ENCODE measurements around the gene CA9.
A peak's percentile ranks its signal among the peaks of the same experiment; 100 is the strongest.

The CA9 gene

GRCh38 chr9:35688558-35689541, 15.1 kb downstream of the CA9 start:
- H3K4me3 ChIP-seq (ENCODE audit: low read length): no peak overlapping the region

GRCh38 chr9:35689542-35690293, 16.0 kb downstream of the CA9 start, which contains the start of gene TPM2:
TSS of gene TPM2 (minus strand) at chr9:35689925. CDS start at chr9:35689817, 108 bp downstream.
- H3K4me3 ChIP-seq (ENCODE audit: low read length): peak within 1 kb of the TSS; percentile 74
- no peak for TF ChIP-seq ZNF274 (IDR thresholded peaks at IDR 0.05; ENCODE audit: low read depth, low read length)

More at GRCh38 chr9:35688558-35689541, 15.1 kb downstream of the CA9 start:
- TF ChIP-seq ZNF274 (IDR thresholded peaks at IDR 0.05; ENCODE audit: low read depth, low read length): no peak

DNA sequence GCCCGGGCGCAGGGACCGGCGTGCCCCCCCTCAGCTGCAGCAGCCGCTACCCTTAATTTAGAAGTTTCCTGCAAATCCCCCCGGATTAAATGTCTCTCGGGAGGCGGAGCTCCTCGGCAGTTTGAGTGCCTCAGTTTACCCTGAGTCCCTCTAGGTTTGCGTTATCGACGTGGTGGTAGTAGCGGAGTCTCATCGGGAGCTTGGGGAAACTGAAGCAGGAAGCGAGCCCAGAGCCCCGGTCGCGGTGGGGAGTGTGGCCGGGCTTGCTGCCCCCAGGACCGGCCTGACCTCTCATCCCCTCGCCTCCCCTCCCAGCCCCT, 16.5 kb downstream of the CA9 start:
- no peak for TF ChIP-seq ZNF274 (IDR thresholded peaks at IDR 0.05; ENCODE audit: low read depth, low read length)
- peak overlapping the region; percentile 74 for H3K4me3 ChIP-seq (ENCODE audit: low read length)

DNA sequence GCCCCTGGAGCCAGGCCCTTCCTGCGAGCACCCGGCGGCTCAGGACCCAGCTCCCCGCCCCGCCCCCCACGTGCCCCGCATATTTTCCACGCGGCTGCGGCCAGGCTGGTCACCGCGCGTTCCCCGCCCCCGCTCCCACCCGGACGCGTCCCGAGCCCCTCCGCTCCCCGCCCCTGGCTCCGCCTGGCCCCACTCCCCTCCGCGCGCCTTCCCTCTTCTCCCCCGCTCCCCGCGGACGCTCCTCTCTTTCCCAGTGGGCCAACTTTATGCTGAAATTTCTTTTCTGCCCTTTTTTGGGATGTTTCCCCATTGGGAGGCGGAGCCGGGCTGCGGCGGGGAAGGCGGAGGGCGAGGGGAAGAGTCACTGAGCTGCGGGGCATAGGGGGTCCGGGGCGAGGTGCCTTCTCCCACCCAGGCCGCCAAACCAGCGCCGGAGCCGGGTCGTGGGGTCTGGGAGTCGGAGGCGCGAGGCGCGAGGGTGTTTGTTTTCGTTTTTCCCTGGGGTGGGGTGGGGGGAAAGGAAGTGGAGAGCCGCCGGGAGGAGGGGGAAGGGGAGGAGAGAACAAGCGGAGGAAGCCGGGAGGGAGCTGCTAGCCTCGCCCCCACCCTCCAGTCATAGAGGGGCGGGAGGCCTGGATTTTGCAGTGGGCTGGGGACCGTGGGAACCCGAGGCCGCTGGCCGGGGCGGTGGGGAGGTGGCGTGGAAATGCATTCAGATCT, 17.0 kb downstream of the CA9 start:
- no peak for TF ChIP-seq ZNF274 (IDR thresholded peaks at IDR 0.05; ENCODE audit: low read depth, low read length)

DNA sequence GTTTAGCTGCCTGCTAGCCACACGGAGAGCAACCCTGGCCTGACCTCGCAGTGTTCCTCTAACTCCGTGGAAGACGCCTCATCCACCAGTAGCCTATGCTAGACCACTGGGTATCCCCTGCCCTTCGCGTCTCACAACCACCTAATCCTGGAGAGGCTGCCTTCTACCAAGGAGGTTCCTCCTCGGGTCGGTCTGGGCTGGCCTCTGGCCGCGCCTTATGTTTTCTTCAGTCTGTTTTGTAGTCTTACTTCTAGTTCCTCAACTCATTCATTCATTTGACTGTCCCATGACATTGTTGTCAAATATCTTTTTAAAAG, 17.6 kb downstream of the CA9 start:
- H3K4me3 ChIP-seq (ENCODE audit: low read length): peak overlapping the region; percentile 74; the same call in 1 of the 2 replicates
- no peak for TF ChIP-seq ZNF274 (IDR thresholded peaks at IDR 0.05; ENCODE audit: low read depth, low read length)

More for the DNA sequence above, 17.0 kb downstream of the CA9 start:
- peak overlapping the region; percentile 74 for H3K4me3 ChIP-seq (ENCODE audit: low read length)

GRCh38 chr9:35691757-35692301, 18.1 kb downstream of the CA9 start:
- TF ChIP-seq ZNF274 (IDR thresholded peaks at IDR 0.05; ENCODE audit: low read depth, low read length): no peak
- H3K4me3 ChIP-seq (ENCODE audit: low read length): no peak overlapping the region

DNA sequence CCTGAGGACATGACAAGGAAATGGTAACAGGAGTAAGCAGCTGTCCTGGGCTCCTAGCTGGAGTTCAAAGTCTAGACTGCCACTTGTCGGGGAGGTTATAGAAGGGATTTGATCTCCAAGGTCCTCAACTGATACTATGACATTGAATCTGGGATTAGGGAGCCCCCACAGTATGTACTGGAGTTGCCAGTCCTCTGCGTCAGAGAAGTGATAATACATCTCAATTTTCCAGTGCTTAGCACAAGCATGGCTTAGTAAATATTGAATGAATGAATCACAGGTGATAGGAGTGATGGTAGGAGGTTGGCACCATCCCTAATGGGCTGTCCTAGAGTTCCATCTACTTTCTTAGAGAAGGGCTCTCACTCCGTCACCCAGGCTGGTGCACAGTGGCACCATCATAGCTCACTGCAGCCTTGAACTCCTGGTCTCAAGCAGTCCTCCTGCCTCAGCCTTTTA, 22.2 kb downstream of the CA9 start:
- H3K4me3 ChIP-seq (ENCODE audit: low read length): no peak overlapping the region
- no peak for TF ChIP-seq ZNF274 (IDR thresholded peaks at IDR 0.05; ENCODE audit: low read depth, low read length)

DNA sequence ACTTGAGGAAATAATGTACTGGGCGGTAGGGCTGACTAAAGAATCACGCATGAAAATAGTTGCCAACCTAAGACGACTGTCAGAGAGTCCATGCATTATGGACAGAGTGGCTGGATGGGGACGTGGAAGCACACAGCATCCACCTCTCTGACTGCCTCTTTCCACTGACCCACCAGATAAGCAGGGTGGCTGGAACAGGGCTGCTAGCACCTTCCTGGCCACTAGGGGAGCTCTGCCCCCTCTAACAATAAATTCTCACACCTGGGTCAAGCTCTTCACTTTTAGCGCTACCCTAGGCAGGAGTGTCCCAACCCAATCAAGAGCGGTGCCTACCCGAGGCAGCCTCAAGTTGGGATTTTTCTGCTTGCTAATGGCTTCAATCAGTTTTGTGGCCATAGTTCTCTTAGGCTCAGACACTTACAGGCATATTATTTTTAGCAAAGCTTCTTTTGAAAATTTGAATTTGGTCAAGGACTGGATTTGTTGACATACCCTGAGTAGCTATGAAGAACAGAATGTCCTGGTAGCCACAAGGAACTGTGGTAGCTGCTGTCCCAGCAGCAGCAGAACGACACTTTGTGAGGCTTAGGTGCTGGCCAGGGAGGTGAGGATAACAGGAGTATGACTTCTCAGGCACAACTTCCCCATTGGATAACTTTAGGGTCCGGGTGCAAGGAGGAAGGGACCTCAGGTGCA, 22.9 kb downstream of the CA9 start:
- no peak for TF ChIP-seq ZNF274 (IDR thresholded peaks at IDR 0.05; ENCODE audit: low read depth, low read length)
- no peak overlapping the region for H3K4me3 ChIP-seq (ENCODE audit: low read length)

- TF ChIP-seq ZNF274 (IDR thresholded peaks at IDR 0.05; ENCODE audit: low read depth, low read length): no peak
- no peak overlapping the region for H3K4me3 ChIP-seq (ENCODE audit: low read length)
These were observed 23.8 kb downstream of the CA9 start for GRCh38 chr9:35697486-35697885.

GRCh38 chr9:35698231-35698630, 24.5 kb downstream of the CA9 start:
- no peak for TF ChIP-seq ZNF274 (IDR thresholded peaks at IDR 0.05; ENCODE audit: low read depth, low read length)
- no peak overlapping the region for H3K4me3 ChIP-seq (ENCODE audit: low read length)

DNA sequence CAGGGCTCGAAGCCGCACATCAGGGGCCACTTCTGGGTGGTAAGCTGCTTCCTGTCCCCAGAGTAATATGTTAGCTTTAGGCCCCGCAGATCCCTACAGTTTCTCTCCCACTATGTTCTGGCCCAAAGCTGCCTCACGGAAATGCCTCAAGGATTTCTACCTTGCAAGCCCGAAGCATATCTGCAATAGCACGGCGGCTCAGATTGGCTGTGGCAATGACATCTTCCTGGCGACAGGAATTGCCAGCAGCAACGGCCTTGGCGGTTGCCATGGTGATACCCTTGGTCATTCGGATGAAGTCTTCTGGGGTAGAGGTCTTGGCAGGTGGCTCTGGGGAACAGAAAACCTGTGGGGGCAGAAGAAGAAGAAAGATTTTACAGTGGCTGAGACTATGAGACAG, 26.3 kb downstream of the CA9 start:
- H3K4me3 ChIP-seq (ENCODE audit: low read length): no peak overlapping the region
- TF ChIP-seq ZNF274 (IDR thresholded peaks at IDR 0.05; ENCODE audit: low read depth, low read length): no peak

- no peak for TF ChIP-seq ZNF274 (IDR thresholded peaks at IDR 0.05; ENCODE audit: low read depth, low read length)
- no peak overlapping the region for H3K4me3 ChIP-seq (ENCODE audit: low read length)
These were observed 27.2 kb downstream of the CA9 start for GRCh38 chr9:35700942-35701341.

GRCh38 chr9:35702696-35703095, 29.0 kb downstream of the CA9 start:
- no peak overlapping the region for H3K4me3 ChIP-seq (ENCODE audit: low read length)
- TF ChIP-seq ZNF274 (IDR thresholded peaks at IDR 0.05; ENCODE audit: low read depth, low read length): no peak
